SK-N-SH treated with all-trans-retinoic acid at 6 μM for 48 hours (cell line): Measurements from ENCODE around the gene TMEM190.

Source experiments
- ARNTL ChIP-seq: fragments of 450-650 bp; formaldehyde crosslinking; IDR thresholded peaks from 2 replicates; pipeline ENCODE4 v1.5.0; 2020; ENCODE audit warnings: low read depth, mild to moderate bottlenecking, moderate library complexity, borderline replicate concordance
- BACH2 ChIP-seq: fragments of 250-450 bp; sonication (Bioruptor Pico); IDR thresholded peaks from 2 replicates; pipeline ENCODE4 v1.9.0; 2021; ENCODE audit warnings: mild to moderate bottlenecking, borderline replicate concordance
- GLIS3 ChIP-seq: fragments of 250-450 bp; sonication (Bioruptor Pico); IDR thresholded peaks from 2 replicates; pipeline ENCODE4 v1.5.0; 2020; ENCODE audit warnings: mild to moderate bottlenecking, moderate library complexity
- OSR1 ChIP-seq: fragments of 250-450 bp; sonication (Bioruptor Pico); IDR thresholded peaks from 2 replicates; pipeline ENCODE4 v1.8.0; 2022; ENCODE audit warnings: moderate library complexity, mild to moderate bottlenecking, inconsistent platforms
- PATZ1 ChIP-seq: fragments of 250-450 bp; sonication (Bioruptor Pico); IDR thresholded peaks from 2 replicates; pipeline ENCODE4 v1.8.0; 2020; ENCODE audit warnings: mild to moderate bottlenecking, moderate library complexity, borderline replicate concordance
- POU6F1 ChIP-seq: fragments of 250-450 bp; sonication (Bioruptor Pico); IDR thresholded peaks from 2 replicates; pipeline ENCODE4 v1.8.0; 2021; ENCODE audit warnings: low read depth, mild to moderate bottlenecking, moderate library complexity, borderline replicate concordance
- RARB ChIP-seq: fragments of 250-450 bp; sonication (Bioruptor Pico); IDR thresholded peaks from 2 replicates; pipeline ENCODE4 v1.8.0; 2021; ENCODE audit warnings: mild to moderate bottlenecking, moderate library complexity
- TCF4 ChIP-seq: fragments of 250-450 bp; sonication (Bioruptor Pico); IDR thresholded peaks from 2 replicates; pipeline ENCODE4 v1.8.0; 2021; ENCODE audit warnings: mild to moderate bottlenecking, moderate library complexity, borderline replicate concordance
- ZFP3 ChIP-seq: fragments of 250-450 bp; sonication (Bioruptor Pico); IDR thresholded peaks from 2 replicates; pipeline ENCODE4 v1.5.0; 2020; ENCODE audit warnings: mild to moderate bottlenecking, moderate library complexity
- ZFP30 ChIP-seq: fragments of 450-650 bp; formaldehyde crosslinking; IDR thresholded peaks from 2 replicates; pipeline ENCODE4 v1.5.0; 2022; ENCODE audit warnings: mild to moderate bottlenecking, moderate library complexity
- ZNF565 ChIP-seq: fragments of 450-650 bp; formaldehyde crosslinking; conservative IDR thresholded peaks from 2 replicates; pipeline ENCODE4 v1.5.0; 2020; ENCODE audit warnings: low read depth, mild to moderate bottlenecking, moderate library complexity
- ZNF70 ChIP-seq: fragments of 450-650 bp; formaldehyde crosslinking; IDR thresholded peaks from 2 replicates; pipeline ENCODE4 v1.5.0; 2020; ENCODE audit warnings: mild to moderate bottlenecking, moderate library complexity
- ZNF8 ChIP-seq: fragments of 450-650 bp; formaldehyde crosslinking; IDR thresholded peaks from 2 replicates; pipeline ENCODE4 v1.5.0; 2020; ENCODE audit warnings: mild to moderate bottlenecking, moderate library complexity

- no peak for TF ChIP-seq GLIS3
- no peak for TF ChIP-seq RARB (CRISPR knock-in tag)
- TF ChIP-seq ZFP30 (CRISPR knock-in tag): no peak
- no peak for TF ChIP-seq ZNF8 (CRISPR knock-in tag)
- no peak for TF ChIP-seq ZNF565 (CRISPR knock-in tag)
- no peak for TF ChIP-seq TCF4 (CRISPR knock-in tag)
- no peak for TF ChIP-seq ZFP3 (CRISPR knock-in tag)
- TF ChIP-seq ZNF70 (CRISPR knock-in tag): no peak
- no peak for TF ChIP-seq PATZ1
- TF ChIP-seq POU6F1 (CRISPR knock-in tag): no peak
- TF ChIP-seq OSR1 (CRISPR knock-in tag): no peak
- TF ChIP-seq BACH2 (CRISPR knock-in tag): no peak
- no peak for TF ChIP-seq ARNTL
Observed at GRCh38 chr19:55406091-55406825, 29.6 kb downstream of the TMEM190 start.
